Keratinocyte (primary cell): ENCODE results near the gene CDKN1B. TPM values are rescaled to one million over a fixed set of nuclear protein-coding genes. Genes with fewer than 3 reads are reported as not detected.

ENCODE experiments used
- DNase-seq: peaks from one replicate; pipeline ENCODE4 v3.0.0-alpha.2; 2011; ENCODE audit warnings: low read depth, missing footprints, low spot score
- FAIRE-seq: peaks from 2 replicates; lab custom pipeline; 2011; peaks lifted over from hg19 to GRCh38; lab: Jason Lieb, UNC
- H2AFZ ChIP-seq: 2 replicates; pipeline ENCODE4 v1.6.0; 2012; ENCODE audit warnings: low read length, control low read depth, inconsistent platforms; ENCODE audit not compliant: control insufficient read depth
- H3K27ac ChIP-seq: 2 replicates; pipeline ENCODE4 v1.5.1; 2011; ENCODE audit warnings: low read length; ENCODE audit not compliant: control insufficient read depth, insufficient read depth
- H3K27me3 ChIP-seq: 3 replicates; pipeline ENCODE4 v1.6.0; 2011; ENCODE audit warnings: low read length; ENCODE audit not compliant: control insufficient read depth, insufficient read depth; ENCODE audit errors: extremely low read depth
- H3K36me3 ChIP-seq, 2 experiments: 2 replicates in 1 of 2; 3 replicates in 1 of 2; pipeline ENCODE4 v1.5.1; 2011; ENCODE audit warnings: low read length in 2 of 2, mild to moderate bottlenecking in 1 of 2; ENCODE audit not compliant: control insufficient read depth in 2 of 2, insufficient read depth in 2 of 2; ENCODE audit errors: extremely low read depth in 1 of 2
- H3K4me1 ChIP-seq: 3 replicates; pipeline ENCODE4 v1.5.1; 2011; ENCODE audit warnings: low read length; ENCODE audit not compliant: control insufficient read depth, insufficient read depth; ENCODE audit errors: extremely low read depth
- H3K4me2 ChIP-seq: 3 replicates; pipeline ENCODE4 v1.6.0; 2011; ENCODE audit warnings: low read depth, low read length; ENCODE audit not compliant: control insufficient read depth, insufficient read depth; ENCODE audit errors: extremely low read depth
- H3K4me3 ChIP-seq, 3 experiments: fragments of 200-600 bp in 1 of 3; sonication (generic) in 1 of 3; 2 replicates in 2 of 3; 3 replicates in 1 of 3; pipeline ENCODE4 v1.5.1; 2011 to 2016; ENCODE audit warnings: low read length in 3 of 3, mild to moderate bottlenecking in 3 of 3, control low read depth in 2 of 3, inconsistent platforms in 1 of 3, low read depth in 1 of 3, mixed read lengths in 1 of 3, mixed run types in 1 of 3, moderate library complexity in 1 of 3; ENCODE audit not compliant: control insufficient read depth in 2 of 3, insufficient read depth in 2 of 3; ENCODE audit errors: extremely low read depth in 1 of 3
- H3K79me2 ChIP-seq: 2 replicates; pipeline ENCODE4 v1.6.0; 2012; ENCODE audit warnings: low read length; ENCODE audit not compliant: control insufficient read depth, insufficient read depth
- H3K9ac ChIP-seq: 3 replicates; pipeline ENCODE4 v1.6.0; 2011; ENCODE audit warnings: low read length; ENCODE audit not compliant: control insufficient read depth, insufficient read depth; ENCODE audit errors: extremely low read depth
- H3K9me1 ChIP-seq: 3 replicates; pipeline ENCODE4 v1.6.0; 2011; ENCODE audit warnings: low read length; ENCODE audit not compliant: control insufficient read depth, insufficient read depth; ENCODE audit errors: extremely low read depth
- H3K9me3 ChIP-seq: 2 replicates; pipeline ENCODE4 v1.5.1; 2012; ENCODE audit warnings: low read depth, low read length; ENCODE audit not compliant: control insufficient read depth
- H4K20me1 ChIP-seq: 3 replicates; pipeline ENCODE4 v1.6.0; 2011; ENCODE audit warnings: low read length; ENCODE audit not compliant: control insufficient read depth, insufficient read depth; ENCODE audit errors: extremely low read depth
- EZH2 ChIP-seq: IDR thresholded peaks from one replicate; pipeline ENCODE4 v1.6.1; 2012; ENCODE audit warnings: inconsistent platforms, mild to moderate bottlenecking, low read length, moderate library complexity
- dilution Hi-C: fragments of 300-500 bp; cut with MboI; formaldehyde crosslinking; loops from one replicate; pipeline ENCODE4 v1.7.0; 2020; ENCODE audit warnings: low sequenced_read_pairs; ENCODE audit not compliant: extremely low pct_ligation_motif_present
- polyA plus RNA-seq, 5 experiments: library from polyadenylated mRNA; depleted of rRNA in 3 of 5; stranded (reverse) in 3 of 5; stranded (forward) in 1 of 5; unstranded in 1 of 5; fragments of >200 nt; gene quantifications; 1 replicate in 1 of 5; 2 replicates in 3 of 5; 3 replicates in 1 of 5; pipeline versions ENCODE4 v1.2.1 to v1.2.3, GENCODE V29; 2011 to 2012; ENCODE audit warnings: missing spikeins in 2 of 5, low read depth in 1 of 5, low replicate concordance in 1 of 5
- TF ChIP-seq, protein P1 (sequence below), 3 experiments: IDR thresholded peaks in 1 of 3; conservative IDR thresholded peaks in 1 of 3; optimal IDR thresholded peaks in 1 of 3; 2 replicates in 2 of 3; 3 replicates in 1 of 3; pipeline versions ENCODE3 to v1.5.1; 2011; ENCODE audit warnings: low read length in 3 of 3, mild to moderate bottlenecking in 3 of 3, moderate library complexity in 2 of 3, control low read depth in 1 of 3, inconsistent platforms in 1 of 3; ENCODE audit not compliant: insufficient read depth in 2 of 3; ENCODE audit errors: extremely low read depth in 1 of 3

Gene CDKN1B
- polyA plus RNA-seq, 1 donor (not counting 4 experiments of a cell fraction or from before 2014, with no cell fraction given), result 5.1 TPM

DNA sequence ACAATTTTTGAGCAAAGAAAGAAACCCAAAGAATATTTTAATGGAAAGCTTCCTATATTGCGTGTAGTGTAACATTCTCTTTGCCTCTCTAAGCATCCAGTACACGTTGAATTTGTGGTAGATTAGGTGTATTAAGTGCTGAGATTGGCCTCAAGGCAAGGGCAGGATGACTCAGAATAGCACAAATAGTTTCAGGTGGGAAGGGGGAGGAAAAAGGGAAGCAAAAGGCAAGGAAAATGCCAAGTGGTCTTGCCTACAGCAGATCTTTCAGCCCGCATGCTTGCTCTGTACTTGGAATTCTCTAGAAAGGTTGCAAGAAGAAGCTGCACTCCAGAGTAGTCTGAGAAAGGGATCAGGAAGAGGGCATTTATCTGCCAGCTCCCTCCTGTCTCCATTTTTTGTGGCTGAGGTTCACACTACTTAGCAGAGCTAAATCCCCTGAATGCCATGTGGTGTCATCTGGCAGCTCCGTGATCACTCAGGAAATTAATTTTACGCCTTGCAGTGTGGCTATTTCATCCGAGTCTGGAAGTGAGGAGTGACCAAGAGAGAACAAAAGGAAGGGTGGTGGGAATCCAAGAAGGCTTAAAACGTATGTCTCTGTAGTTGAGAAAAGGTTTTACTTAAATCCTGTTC lies 28.5 kb downstream of the CDKN1B start:
- no peak overlapping the region for H3K9ac ChIP-seq
- TF ChIP-seq, protein P1, sequence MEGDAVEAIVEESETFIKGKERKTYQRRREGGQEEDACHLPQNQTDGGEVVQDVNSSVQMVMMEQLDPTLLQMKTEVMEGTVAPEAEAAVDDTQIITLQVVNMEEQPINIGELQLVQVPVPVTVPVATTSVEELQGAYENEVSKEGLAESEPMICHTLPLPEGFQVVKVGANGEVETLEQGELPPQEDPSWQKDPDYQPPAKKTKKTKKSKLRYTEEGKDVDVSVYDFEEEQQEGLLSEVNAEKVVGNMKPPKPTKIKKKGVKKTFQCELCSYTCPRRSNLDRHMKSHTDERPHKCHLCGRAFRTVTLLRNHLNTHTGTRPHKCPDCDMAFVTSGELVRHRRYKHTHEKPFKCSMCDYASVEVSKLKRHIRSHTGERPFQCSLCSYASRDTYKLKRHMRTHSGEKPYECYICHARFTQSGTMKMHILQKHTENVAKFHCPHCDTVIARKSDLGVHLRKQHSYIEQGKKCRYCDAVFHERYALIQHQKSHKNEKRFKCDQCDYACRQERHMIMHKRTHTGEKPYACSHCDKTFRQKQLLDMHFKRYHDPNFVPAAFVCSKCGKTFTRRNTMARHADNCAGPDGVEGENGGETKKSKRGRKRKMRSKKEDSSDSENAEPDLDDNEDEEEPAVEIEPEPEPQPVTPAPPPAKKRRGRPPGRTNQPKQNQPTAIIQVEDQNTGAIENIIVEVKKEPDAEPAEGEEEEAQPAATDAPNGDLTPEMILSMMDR (optimal IDR thresholded peaks at IDR 0.05 in 1 of 3, IDR thresholded peaks at IDR 0.05 in 1 of 3, conservative IDR thresholded peaks at IDR 0.05 in 1 of 3; ENCODE audit: extremely low read depth in 1 of 3, insufficient read depth in 2 of 3, low read length in 3 of 3), result no peak
- no peak for TF ChIP-seq EZH2
- dilution Hi-C loops, result no loop called here
- H4K20me1 ChIP-seq, result no peaks in the 10 kb centered on the region
- no peaks in the 10 kb centered on the region for H3K27me3 ChIP-seq
- FAIRE-seq (peak; percentile 90), DNase-seq (no peak)
- H3K4me3 ChIP-seq, result no peak overlapping the region
- H3K4me1 ChIP-seq, result peaks cover 15% of the 10 kb centered on the region
- H3K4me2 ChIP-seq, result peak overlapping the region; percentile 13
- H3K9me3 ChIP-seq, result no peaks in the 10 kb centered on the region
- H3K27ac ChIP-seq, result no peak overlapping the region
- no peak overlapping the region for H2AFZ ChIP-seq
- H3K36me3 ChIP-seq, result no peaks in the 10 kb centered on the region
- H3K79me2 ChIP-seq, result no peaks in the 10 kb centered on the region
- H3K9me1 ChIP-seq, result no peaks in the 10 kb centered on the region

DNA sequence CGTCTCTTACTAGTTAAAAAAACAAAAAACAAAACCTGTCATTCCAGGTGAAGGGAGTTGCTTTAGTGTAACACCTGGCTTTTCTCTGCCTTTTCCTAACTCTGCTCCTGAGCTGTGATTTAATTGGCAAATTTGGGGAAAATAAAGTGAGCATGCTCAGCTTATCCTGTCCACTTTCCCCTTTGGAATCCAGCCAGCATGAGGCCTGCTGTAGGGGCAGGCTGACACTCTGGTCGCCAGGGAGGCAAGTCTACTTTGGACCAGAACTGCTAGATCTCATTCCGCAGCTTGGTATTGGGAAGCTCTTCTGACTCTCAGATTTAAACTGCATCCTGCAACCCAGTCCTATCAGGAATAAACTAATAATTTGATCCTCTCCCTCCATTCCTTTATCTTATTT lies 30.1 kb downstream of the CDKN1B start:
- no peak for FAIRE-seq

More for the DNA sequence above, 30.1 kb downstream of the CDKN1B start:
- H3K36me3 ChIP-seq, result no peaks in the 10 kb centered on the region
- no peaks in the 10 kb centered on the region for H3K9me1 ChIP-seq
- H3K4me3 ChIP-seq, result no peak overlapping the region
- H4K20me1 ChIP-seq, result no peaks in the 10 kb centered on the region
- H3K27ac ChIP-seq, result no peak overlapping the region
- TF ChIP-seq EZH2, result no peak
- TF ChIP-seq, protein P1 (optimal IDR thresholded peaks at IDR 0.05 in 1 of 3, IDR thresholded peaks at IDR 0.05 in 1 of 3, conservative IDR thresholded peaks at IDR 0.05 in 1 of 3; ENCODE audit: extremely low read depth in 1 of 3, insufficient read depth in 2 of 3, low read length in 3 of 3), result no peak
- no peak overlapping the region for H3K9ac ChIP-seq
- H3K79me2 ChIP-seq, result no peaks in the 10 kb centered on the region
- no peak overlapping the region for H2AFZ ChIP-seq
- peaks cover 15% of the 10 kb centered on the region for H3K4me1 ChIP-seq
- H3K9me3 ChIP-seq, result no peaks in the 10 kb centered on the region
- no peaks in the 10 kb centered on the region for H3K27me3 ChIP-seq
- dilution Hi-C loops, result no loop called here
- no peak for DNase-seq
- H3K4me2 ChIP-seq, result no peak overlapping the region
